Measurements from ENCODE around the gene ARL8B.

Gene ARL8B

DNA sequence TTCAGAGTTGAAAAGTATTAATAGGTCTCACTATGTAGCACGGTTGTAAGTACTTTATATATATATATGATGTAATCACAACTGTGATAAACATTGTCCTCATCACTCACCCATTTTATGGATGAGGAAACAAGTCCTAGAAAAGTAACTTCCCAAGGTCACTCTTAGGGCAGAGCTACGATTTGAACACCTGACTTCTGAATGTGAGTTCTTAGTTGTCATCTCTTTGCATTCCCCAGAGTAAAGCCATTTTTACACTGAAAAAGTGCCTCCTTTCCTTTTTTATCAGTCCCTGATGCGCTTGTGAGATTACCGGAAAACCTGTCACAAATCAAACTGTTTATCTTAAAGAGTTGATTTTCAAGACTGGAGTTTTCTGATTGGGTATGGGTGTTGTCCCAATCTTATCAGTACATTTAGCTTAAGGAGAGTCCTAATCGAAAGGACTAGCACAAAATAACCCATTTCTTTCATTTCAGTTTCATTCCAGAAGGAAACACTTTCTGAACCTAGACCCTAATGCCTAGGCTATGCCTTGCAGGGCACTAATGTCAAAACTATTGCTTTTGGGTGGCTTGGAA lies 63.1 kb downstream of the ARL8B start:
- H3K4me1 ChIP-seq (ENCODE audit: control insufficient read depth in 1 of 2, insufficient read depth in 2 of 2, low read length in 2 of 2), result peaks cover 8 to 11% of the 10 kb centered on the region in 2 donors
- H3K9ac ChIP-seq (ENCODE audit: low read depth in 1 of 2, low read length in 2 of 2), result no peak overlapping the region

DNA sequence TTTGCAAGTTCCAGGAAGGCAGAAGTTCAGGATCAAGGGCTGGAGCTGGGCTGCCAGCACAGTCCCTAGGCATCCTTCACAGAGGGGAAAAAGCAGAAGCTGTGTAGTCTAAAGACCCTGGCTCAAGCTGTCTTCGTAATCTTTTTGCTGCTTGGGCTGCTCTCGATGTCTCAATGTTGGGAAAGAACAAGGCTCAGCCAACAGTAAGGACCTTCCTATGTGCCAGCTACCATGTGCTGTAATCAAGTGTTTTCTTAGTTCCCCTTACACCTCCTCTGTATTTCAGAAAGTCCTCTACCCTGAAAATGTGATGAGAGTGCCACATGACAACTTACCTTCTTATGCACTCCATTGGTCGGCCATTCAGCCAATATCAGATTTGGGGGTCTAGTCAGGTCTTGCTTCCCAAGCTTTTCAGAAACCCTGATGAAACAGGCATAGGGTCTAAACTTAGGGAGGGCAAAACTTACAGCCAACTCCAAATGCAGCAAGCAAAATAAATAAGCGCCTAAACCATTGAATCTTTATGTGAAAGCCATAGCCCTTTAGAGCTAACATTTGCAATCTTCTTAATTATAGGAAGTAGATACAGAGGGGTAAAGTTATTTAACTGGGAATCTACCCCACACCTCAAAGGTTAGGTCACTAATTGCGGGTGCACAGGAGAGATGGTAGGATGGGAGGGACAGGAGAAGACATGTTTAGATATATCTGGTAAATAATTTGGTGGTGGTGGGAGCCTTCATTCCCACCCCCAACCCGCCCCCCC lies 64.2 kb downstream of the ARL8B start:
- H3K4me3 ChIP-seq (ENCODE audit: low read depth in 1 of 2, low read length in 2 of 2), result peak overlapping the region; percentile 77 to 89
- H3K27ac ChIP-seq (ENCODE audit: low read depth, low read length), result no peak overlapping the region
- H3K27me3 ChIP-seq (ENCODE audit: control insufficient read depth in 1 of 2, insufficient read depth in 2 of 2, low read length in 2 of 2), result no peaks in the 10 kb centered on the region
- peaks cover 0 to 5% of the 10 kb centered on the region in 2 donors for H3K36me3 ChIP-seq (ENCODE audit: control insufficient read depth in 1 of 2, insufficient read depth in 2 of 2, low read length in 2 of 2)
- peaks cover 13 to 15% of the 10 kb centered on the region in 2 donors for H3K4me1 ChIP-seq (ENCODE audit: control insufficient read depth in 1 of 2, insufficient read depth in 2 of 2, low read length in 2 of 2)
- peak overlapping the region in 1 of 2 donors; percentile 73 for H3K9ac ChIP-seq (ENCODE audit: low read depth in 1 of 2, low read length in 2 of 2)
- H3K9me3 ChIP-seq (ENCODE audit: control insufficient read depth in 1 of 2, low read length in 2 of 2), result no peaks in the 10 kb centered on the region

More for the DNA sequence above, 63.1 kb downstream of the ARL8B start:
- Histone ChIP-seq H3K4me3 (ENCODE audit: low read depth in 1 of 2, low read length in 2 of 2) (no peak overlapping the region), H3K27ac (ENCODE audit: low read depth, low read length) (no peak overlapping the region), H3K27me3 (ENCODE audit: control insufficient read depth in 1 of 2, insufficient read depth in 2 of 2, low read length in 2 of 2) (no peaks in the 10 kb centered on the region), H3K9me3 (ENCODE audit: control insufficient read depth in 1 of 2, low read length in 2 of 2) (no peaks in the 10 kb centered on the region), H3K36me3 (ENCODE audit: control insufficient read depth in 1 of 2, insufficient read depth in 2 of 2, low read length in 2 of 2) (peaks cover 0 to 11% of the 10 kb centered on the region in 2 donors)

DNA sequence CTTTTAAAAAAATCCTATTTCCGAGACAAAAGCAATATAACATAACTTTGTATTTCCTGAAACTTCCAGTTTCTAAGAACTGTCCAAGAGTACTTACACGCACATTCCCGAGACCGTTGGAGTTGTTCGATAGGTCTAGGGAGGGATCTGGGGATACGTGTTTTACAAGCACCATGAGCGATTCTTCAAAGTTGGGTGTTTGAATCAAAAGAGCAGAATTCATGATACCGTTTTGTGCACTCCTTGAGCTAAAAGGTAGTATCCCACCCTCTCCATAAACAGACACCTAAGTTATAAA lies 64.7 kb downstream of the ARL8B start:
- Histone ChIP-seq H3K36me3 (ENCODE audit: control insufficient read depth in 1 of 2, insufficient read depth in 2 of 2, low read length in 2 of 2) (peaks cover 0 to under 1% of the 10 kb centered on the region in 2 donors), H3K27ac (ENCODE audit: low read depth, low read length) (no peak overlapping the region), H3K9me3 (ENCODE audit: control insufficient read depth in 1 of 2, low read length in 2 of 2) (no peaks in the 10 kb centered on the region), H3K9ac (ENCODE audit: low read depth in 1 of 2, low read length in 2 of 2) (peak overlapping the region; percentile 73 to 91), H3K27me3 (ENCODE audit: control insufficient read depth in 1 of 2, insufficient read depth in 2 of 2, low read length in 2 of 2) (no peaks in the 10 kb centered on the region), H3K4me1 (ENCODE audit: control insufficient read depth in 1 of 2, insufficient read depth in 2 of 2, low read length in 2 of 2) (peaks cover 13 to 20% of the 10 kb centered on the region in 2 donors), H3K4me3 (ENCODE audit: low read depth in 1 of 2, low read length in 2 of 2) (peak overlapping the region; percentile 77 to 89)

DNA sequence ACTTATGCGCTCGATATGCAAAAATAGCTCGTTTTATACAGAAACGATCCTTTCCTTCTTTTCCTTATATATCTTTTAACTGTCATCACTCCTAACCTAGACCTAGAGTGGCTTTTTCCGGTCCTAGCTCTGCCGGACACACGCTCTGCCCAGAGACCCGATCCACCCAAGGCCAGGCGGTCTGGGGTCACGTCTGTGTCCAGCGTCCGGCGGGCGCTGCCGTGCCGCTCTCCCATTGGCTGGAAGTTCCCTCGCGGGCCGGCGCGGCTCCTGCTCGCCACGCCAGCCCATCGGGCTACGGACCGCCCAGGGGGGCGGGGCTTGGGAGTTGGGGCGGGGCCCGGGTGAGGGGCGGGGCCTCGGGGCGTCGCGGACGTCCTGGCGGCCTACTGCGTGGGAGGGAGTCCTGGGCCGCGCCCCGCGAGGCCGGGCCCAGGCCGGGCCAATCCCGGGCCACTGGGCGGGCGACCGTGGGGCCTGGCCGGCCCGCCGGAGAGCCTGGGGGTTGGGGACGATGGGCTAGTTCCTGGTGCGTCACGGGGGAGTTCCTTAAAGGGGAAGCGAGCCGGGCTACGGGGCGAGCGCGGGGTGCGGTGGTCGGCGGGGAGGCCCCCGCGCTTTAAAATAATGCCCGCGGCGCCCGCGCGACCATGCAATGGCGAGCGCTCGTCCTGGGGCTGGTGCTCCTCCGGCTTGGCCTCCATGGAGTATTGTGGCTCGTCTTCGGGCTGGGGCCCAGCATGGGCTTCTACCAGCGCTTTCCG lies 65.2 kb downstream of the ARL8B start, which contains the start of gene EDEM1:
TSS of gene EDEM1 (plus strand) at position 552 of the 764 bp plus-strand sequence. CDS start at position 651, 99 bp downstream.
- Histone ChIP-seq H3K9ac (ENCODE audit: low read depth in 1 of 2, low read length in 2 of 2) (peak within 1 kb of the TSS; percentile 95 to 96), H3K36me3 (ENCODE audit: control insufficient read depth in 1 of 2, insufficient read depth in 2 of 2, low read length in 2 of 2) (no peaks in the 10 kb centered on the region), H3K4me3 (ENCODE audit: low read depth in 1 of 2, low read length in 2 of 2) (peak within 1 kb of the TSS; percentile 77 to 89), H3K27me3 (ENCODE audit: control insufficient read depth in 1 of 2, insufficient read depth in 2 of 2, low read length in 2 of 2) (no peaks in the 10 kb centered on the region), H3K4me1 (ENCODE audit: control insufficient read depth in 1 of 2, insufficient read depth in 2 of 2, low read length in 2 of 2) (peaks cover 13 to 23% of the 10 kb centered on the region in 2 donors), H3K27ac (ENCODE audit: low read depth, low read length) (peak within 1 kb of the TSS; percentile 88), H3K9me3 (ENCODE audit: control insufficient read depth in 1 of 2, low read length in 2 of 2) (no peaks in the 10 kb centered on the region)

GRCh38 chr3:5187920-5188418 lies 65.9 kb downstream of the ARL8B start:
- H3K4me1 ChIP-seq (ENCODE audit: control insufficient read depth in 1 of 2, insufficient read depth in 2 of 2, low read length in 2 of 2), result peaks cover 13 to 23% of the 10 kb centered on the region in 2 donors
- no peaks in the 10 kb centered on the region for H3K27me3 ChIP-seq (ENCODE audit: control insufficient read depth in 1 of 2, insufficient read depth in 2 of 2, low read length in 2 of 2)
- peak overlapping the region; percentile 88 for H3K27ac ChIP-seq (ENCODE audit: low read depth, low read length)
- peak overlapping the region; percentile 73 to 82 for H3K4me3 ChIP-seq (ENCODE audit: low read depth in 1 of 2, low read length in 2 of 2)
- H3K9me3 ChIP-seq (ENCODE audit: control insufficient read depth in 1 of 2, low read length in 2 of 2), result no peaks in the 10 kb centered on the region
- no peaks in the 10 kb centered on the region for H3K36me3 ChIP-seq (ENCODE audit: control insufficient read depth in 1 of 2, insufficient read depth in 2 of 2, low read length in 2 of 2)
- peak overlapping the region; percentile 95 to 96 for H3K9ac ChIP-seq (ENCODE audit: low read depth in 1 of 2, low read length in 2 of 2)

GRCh38 chr3:5188419-5189221 lies 66.5 kb downstream of the ARL8B start:
- Histone ChIP-seq H3K9me3 (ENCODE audit: control insufficient read depth in 1 of 2, low read length in 2 of 2) (no peaks in the 10 kb centered on the region), H3K4me3 (ENCODE audit: low read depth in 1 of 2, low read length in 2 of 2) (peak overlapping the region; percentile 73 to 82), H3K27me3 (ENCODE audit: control insufficient read depth in 1 of 2, insufficient read depth in 2 of 2, low read length in 2 of 2) (no peaks in the 10 kb centered on the region), H3K36me3 (ENCODE audit: control insufficient read depth in 1 of 2, insufficient read depth in 2 of 2, low read length in 2 of 2) (no peaks in the 10 kb centered on the region), H3K27ac (ENCODE audit: low read depth, low read length) (peak overlapping the region; percentile 88), H3K9ac (ENCODE audit: low read depth in 1 of 2, low read length in 2 of 2) (peak overlapping the region; percentile 95 to 96), H3K4me1 (ENCODE audit: control insufficient read depth in 1 of 2, insufficient read depth in 2 of 2, low read length in 2 of 2) (peaks cover 13 to 23% of the 10 kb centered on the region in 2 donors)

DNA sequence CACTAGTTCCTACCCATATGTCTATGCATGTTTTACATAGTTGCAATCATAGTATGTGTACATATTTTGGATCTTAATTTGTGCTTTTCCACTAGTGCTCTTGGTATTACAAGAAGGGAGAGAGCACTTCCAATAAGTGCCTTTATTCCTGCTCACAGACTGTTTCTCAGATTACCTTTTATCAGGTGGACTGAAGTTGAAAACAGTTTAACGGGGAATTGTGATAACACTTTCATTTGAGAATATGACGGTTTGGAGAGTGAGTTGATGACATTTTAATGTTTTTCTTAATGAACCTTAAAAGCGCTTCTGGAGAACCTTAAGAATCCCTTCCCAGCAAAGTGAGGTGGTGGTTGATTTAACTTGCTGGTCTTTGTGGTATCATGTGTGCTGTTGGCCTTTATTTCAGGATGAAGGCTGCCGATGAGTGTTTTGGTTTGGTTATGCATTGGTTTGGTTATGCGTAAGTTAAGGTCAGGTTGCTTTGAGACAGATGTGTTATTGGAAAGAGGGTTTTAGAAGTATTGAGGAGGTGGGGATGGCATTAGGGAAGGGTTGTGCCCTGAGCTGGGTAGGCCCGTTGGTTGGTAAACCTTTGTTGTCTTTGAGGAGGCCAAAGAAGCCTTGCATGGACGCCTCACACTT lies 68.2 kb downstream of the ARL8B start:
- peak overlapping the region; percentile 42 to 82 for H3K4me3 ChIP-seq (ENCODE audit: low read depth in 1 of 2, low read length in 2 of 2)
- H3K27me3 ChIP-seq (ENCODE audit: control insufficient read depth in 1 of 2, insufficient read depth in 2 of 2, low read length in 2 of 2), result no peaks in the 10 kb centered on the region
- H3K27ac ChIP-seq (ENCODE audit: low read depth, low read length), result no peak overlapping the region
- H3K36me3 ChIP-seq (ENCODE audit: control insufficient read depth in 1 of 2, insufficient read depth in 2 of 2, low read length in 2 of 2), result no peaks in the 10 kb centered on the region
- peak overlapping the region; percentile 35 to 40 for H3K9ac ChIP-seq (ENCODE audit: low read depth in 1 of 2, low read length in 2 of 2)
- H3K4me1 ChIP-seq (ENCODE audit: control insufficient read depth in 1 of 2, insufficient read depth in 2 of 2, low read length in 2 of 2), result peaks cover 18 to 37% of the 10 kb centered on the region in 2 donors
- H3K9me3 ChIP-seq (ENCODE audit: control insufficient read depth in 1 of 2, low read length in 2 of 2), result no peaks in the 10 kb centered on the region

- peaks cover 24 to 45% of the 10 kb centered on the region in 2 donors for H3K4me1 ChIP-seq (ENCODE audit: control insufficient read depth in 1 of 2, insufficient read depth in 2 of 2, low read length in 2 of 2)
- no peaks in the 10 kb centered on the region for H3K9me3 ChIP-seq (ENCODE audit: control insufficient read depth in 1 of 2, low read length in 2 of 2)
- H3K27me3 ChIP-seq (ENCODE audit: control insufficient read depth in 1 of 2, insufficient read depth in 2 of 2, low read length in 2 of 2), result no peaks in the 10 kb centered on the region
- H3K27ac ChIP-seq (ENCODE audit: low read depth, low read length), result no peak overlapping the region
- H3K9ac ChIP-seq (ENCODE audit: low read depth in 1 of 2, low read length in 2 of 2), result no peak overlapping the region
- peaks cover 0 to 8% of the 10 kb centered on the region in 2 donors for H3K36me3 ChIP-seq (ENCODE audit: control insufficient read depth in 1 of 2, insufficient read depth in 2 of 2, low read length in 2 of 2)
- peak overlapping the region in 1 of 2 donors; percentile 6 for H3K4me3 ChIP-seq (ENCODE audit: low read depth in 1 of 2, low read length in 2 of 2)
These were observed 69.6 kb downstream of the ARL8B start for GRCh38 chr3:5191555-5192304.
